Hepatocyte (in vitro differentiated cells): Measurements from ENCODE around the gene PPME1. TPM values are rescaled to one million over a fixed set of nuclear protein-coding genes. Genes with fewer than 3 reads are reported as not detected.
"Not testable (repeated sequence)": the region's sequence is repeated elsewhere in the genome, so short reads cannot be mapped to it uniquely, and the experiment has no call there.

Experiments
- DNase-seq: peaks from one replicate; pipeline ENCODE4 v3.0.0-alpha.2; 2016; ENCODE audit warnings: low spot score
- H2AFZ ChIP-seq: fragments of 200-600 bp; sonication (generic); 2 replicates; pipeline ENCODE4 v1.6.0; 2016; ENCODE audit warnings: antibody characterized with exemption, mild to moderate bottlenecking
- H3K27ac ChIP-seq: fragments of 200-600 bp; sonication (generic); 2 replicates; pipeline ENCODE4 v1.5.1; 2016; ENCODE audit warnings: mild to moderate bottlenecking
- H3K27me3 ChIP-seq: fragments of 200-600 bp; sonication (generic); 2 replicates; pipeline ENCODE4 v1.6.1; 2016
- H3K36me3 ChIP-seq: fragments of 200-600 bp; sonication (generic); replicated peaks from 2 replicates; pipeline ENCODE4 v1.5.1; 2016; ENCODE audit warnings: low read depth; ENCODE audit not compliant: insufficient read depth
- H3K4me1 ChIP-seq: fragments of 200-600 bp; sonication (generic); 2 replicates; pipeline ENCODE4 v1.5.1; 2016; ENCODE audit warnings: mild to moderate bottlenecking, moderate library complexity; ENCODE audit not compliant: insufficient read depth
- H3K4me2 ChIP-seq: fragments of 200-600 bp; sonication (generic); 2 replicates; pipeline ENCODE4 v1.6.0; 2016
- H3K4me3 ChIP-seq: fragments of 200-600 bp; sonication (generic); 2 replicates; pipeline ENCODE4 v1.5.1; 2016; ENCODE audit warnings: mild to moderate bottlenecking
- H3K79me2 ChIP-seq: fragments of 200-600 bp; sonication (generic); 2 replicates; pipeline ENCODE4 v1.6.0; 2017; ENCODE audit warnings: mild to moderate bottlenecking
- H3K9me2 ChIP-seq: fragments of 200-600 bp; sonication (generic); replicated peaks from 2 replicates; pipeline ENCODE4 v1.6.0; 2017; ENCODE audit warnings: mild to moderate bottlenecking; ENCODE audit not compliant: insufficient read depth
- H3K9me3 ChIP-seq: fragments of 200-600 bp; sonication (generic); 2 replicates; pipeline ENCODE4 v1.5.1; 2016; ENCODE audit warnings: low read depth, mild to moderate bottlenecking
- H4K20me1 ChIP-seq: fragments of 200-600 bp; sonication (generic); 2 replicates; pipeline ENCODE4 v1.6.0; 2016; ENCODE audit warnings: mild to moderate bottlenecking; ENCODE audit not compliant: insufficient read depth, poor library complexity, severe bottlenecking
- EZH2 ChIP-seq: fragments of 200-600 bp; sonication (generic); IDR thresholded peaks from 2 replicates; pipeline ENCODE4 v1.6.1; 2016; ENCODE audit warnings: antibody characterized with exemption, mild to moderate bottlenecking, borderline replicate concordance
- EZH2phosphoT487 ChIP-seq: fragments of 200-600 bp; sonication (generic); IDR thresholded peaks from one replicate; pipeline ENCODE4 v1.6.1; 2018; ENCODE audit warnings: antibody characterized with exemption, mild to moderate bottlenecking, low read depth, moderate library complexity; ENCODE audit not compliant: unreplicated experiment, severe bottlenecking
- WGBS: methylation state at CpG from one replicate; pipeline ENCODE4 v1.1.6; 2016; ENCODE audit warnings: low lambda C conversion rate; ENCODE audit errors: missing lambda C conversion rate; 5-methylcytosine and 5-hydroxymethylcytosine counted together
- polyA plus RNA-seq: library from polyadenylated mRNA; unstranded; fragments of >200 nt; fragmentation: Nextera tagmentation; extraction: Ambion mirVana; gene quantifications from 2 replicates; pipeline ENCODE4 v1.2.1, GENCODE V29; 2016
- total RNA-seq: library from RNA; depleted of rRNA; stranded (reverse); fragments of >200 nt; gene quantifications from 2 replicates; pipeline ENCODE4 v1.2.3, GENCODE V29; 2014
- TF ChIP-seq, protein P1 (sequence below): fragments of 200-600 bp; sonication (generic); IDR thresholded peaks from 2 replicates; pipeline ENCODE4 v1.5.1; 2016; ENCODE audit warnings: antibody characterized with exemption, mild to moderate bottlenecking; ENCODE audit not compliant: poor library complexity

Gene PPME1, protein sequence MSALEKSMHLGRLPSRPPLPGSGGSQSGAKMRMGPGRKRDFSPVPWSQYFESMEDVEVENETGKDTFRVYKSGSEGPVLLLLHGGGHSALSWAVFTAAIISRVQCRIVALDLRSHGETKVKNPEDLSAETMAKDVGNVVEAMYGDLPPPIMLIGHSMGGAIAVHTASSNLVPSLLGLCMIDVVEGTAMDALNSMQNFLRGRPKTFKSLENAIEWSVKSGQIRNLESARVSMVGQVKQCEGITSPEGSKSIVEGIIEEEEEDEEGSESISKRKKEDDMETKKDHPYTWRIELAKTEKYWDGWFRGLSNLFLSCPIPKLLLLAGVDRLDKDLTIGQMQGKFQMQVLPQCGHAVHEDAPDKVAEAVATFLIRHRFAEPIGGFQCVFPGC
- total RNA-seq = 25.2 and 30.1 TPM in 2 replicates
- 42.2 and 45.7 TPM in 2 replicates for polyA plus RNA-seq

DNA sequence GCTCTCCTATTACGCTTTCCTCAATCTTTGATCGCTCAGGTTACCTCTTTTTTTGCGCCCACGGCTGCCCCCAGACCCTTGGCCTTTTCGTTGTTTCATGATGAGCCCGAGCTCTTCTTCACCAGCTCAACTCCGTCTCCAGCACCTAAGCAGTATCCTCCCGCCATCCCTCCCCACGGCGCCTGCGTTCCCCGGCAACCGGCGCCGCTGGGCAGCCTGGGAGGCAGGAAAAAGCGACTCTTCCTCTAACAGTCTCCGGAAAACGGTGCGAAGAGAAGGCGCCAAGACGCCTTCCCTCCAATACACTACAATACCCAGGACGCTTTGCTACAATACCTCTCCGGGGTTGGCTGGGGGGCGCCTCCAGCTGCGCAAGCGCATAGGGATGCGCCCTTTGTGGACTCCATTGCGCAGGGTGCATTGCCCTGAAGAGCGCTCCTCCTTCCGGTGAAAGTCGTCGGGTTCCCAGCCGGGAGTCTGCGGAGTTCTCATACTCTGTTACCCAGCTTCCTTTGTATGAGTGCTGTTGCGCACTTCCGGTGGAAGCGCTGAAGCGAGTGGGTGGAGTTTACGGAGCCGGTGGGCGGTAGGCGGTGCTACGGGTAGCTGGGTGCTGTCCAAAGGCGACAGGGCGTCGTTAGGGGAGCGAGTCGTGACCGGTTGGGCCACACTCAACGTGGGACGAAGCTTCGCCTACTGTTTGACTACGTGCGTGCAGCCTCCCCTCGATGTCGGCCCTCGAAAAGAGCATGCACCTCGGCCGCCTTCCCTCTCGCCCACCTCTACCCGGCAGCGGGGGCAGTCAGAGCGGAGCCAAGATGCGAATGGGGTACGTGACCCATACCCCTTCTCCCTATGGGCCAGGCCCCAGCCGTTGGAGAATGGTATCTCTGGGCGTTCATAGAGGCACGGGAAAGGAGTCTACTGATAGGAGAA, at the start of gene PPME1, which contains the start of gene C2CD3:
Gene PPME1 (plus strand): TSS at position 596 of the 936 bp plus-strand sequence. CDS start 133 bp downstream, at position 729.
Gene C2CD3 (minus strand): TSS at position 309 of the 936 bp plus-strand sequence. CDS start 210 bp downstream, at position 99.
- TF ChIP-seq, protein P1, sequence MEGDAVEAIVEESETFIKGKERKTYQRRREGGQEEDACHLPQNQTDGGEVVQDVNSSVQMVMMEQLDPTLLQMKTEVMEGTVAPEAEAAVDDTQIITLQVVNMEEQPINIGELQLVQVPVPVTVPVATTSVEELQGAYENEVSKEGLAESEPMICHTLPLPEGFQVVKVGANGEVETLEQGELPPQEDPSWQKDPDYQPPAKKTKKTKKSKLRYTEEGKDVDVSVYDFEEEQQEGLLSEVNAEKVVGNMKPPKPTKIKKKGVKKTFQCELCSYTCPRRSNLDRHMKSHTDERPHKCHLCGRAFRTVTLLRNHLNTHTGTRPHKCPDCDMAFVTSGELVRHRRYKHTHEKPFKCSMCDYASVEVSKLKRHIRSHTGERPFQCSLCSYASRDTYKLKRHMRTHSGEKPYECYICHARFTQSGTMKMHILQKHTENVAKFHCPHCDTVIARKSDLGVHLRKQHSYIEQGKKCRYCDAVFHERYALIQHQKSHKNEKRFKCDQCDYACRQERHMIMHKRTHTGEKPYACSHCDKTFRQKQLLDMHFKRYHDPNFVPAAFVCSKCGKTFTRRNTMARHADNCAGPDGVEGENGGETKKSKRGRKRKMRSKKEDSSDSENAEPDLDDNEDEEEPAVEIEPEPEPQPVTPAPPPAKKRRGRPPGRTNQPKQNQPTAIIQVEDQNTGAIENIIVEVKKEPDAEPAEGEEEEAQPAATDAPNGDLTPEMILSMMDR = peak; percentile 24
- no peak for TF ChIP-seq EZH2phosphoT487
- no peak for TF ChIP-seq EZH2
- Histone ChIP-seq H2AFZ (peak within 1 kb of the TSS; percentile 88), H3K9me2 (no peaks in the 10 kb centered on the region), H3K9me3 (no peaks in the 10 kb centered on the region), H3K27me3 (no peaks in the 10 kb centered on the region), H3K4me1 (peaks cover 21% of the 10 kb centered on the region), H3K36me3 (no peaks in the 10 kb centered on the region), H3K79me2 (peaks cover 65% of the 10 kb centered on the region), H3K4me2 (peak within 1 kb of the TSS; percentile 88), H3K27ac (peak within 1 kb of the TSS; percentile 87), H4K20me1 (no peaks in the 10 kb centered on the region), H3K4me3 (peak within 1 kb of the TSS; percentile 51)
- 1% methylated on average over 66 of the region's 68 CpGs for WGBS
- DNase-seq = peak; percentile 99

DNA sequence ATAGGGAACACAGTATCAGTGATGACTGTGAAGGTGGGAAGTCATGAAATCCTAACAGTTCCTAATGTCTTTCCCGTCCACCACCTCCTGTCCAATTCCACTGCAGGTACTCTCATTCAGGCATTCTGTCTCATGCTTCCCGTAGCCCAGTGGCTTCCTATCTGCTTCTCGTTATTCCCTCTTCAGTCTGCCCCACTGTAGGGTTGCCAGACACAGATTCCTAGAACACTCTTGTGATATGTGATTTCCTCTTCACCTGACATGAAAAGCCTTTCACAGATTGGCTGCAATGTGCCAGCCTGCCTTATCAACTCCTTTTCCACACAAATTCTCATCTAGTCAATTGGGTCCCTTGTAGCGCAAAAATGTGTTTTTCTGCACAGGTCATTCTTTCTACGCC, 49.3 kb upstream of the PPME1 start:
- Histone ChIP-seq H3K4me1 (no peaks in the 10 kb centered on the region), H3K9me2 (no peaks in the 10 kb centered on the region), H4K20me1 (no peaks in the 10 kb centered on the region), H3K79me2 (no peaks in the 10 kb centered on the region), H3K27ac (no peak overlapping the region), H3K4me3 (no peak overlapping the region), H3K36me3 (no peaks in the 10 kb centered on the region), H3K9me3 (no peaks in the 10 kb centered on the region), H3K4me2 (no peak overlapping the region), H3K27me3 (no peaks in the 10 kb centered on the region), H2AFZ (no peak overlapping the region)
- TF ChIP-seq EZH2 (no peak), EZH2phosphoT487 (no peak)
- TF ChIP-seq, protein P1 = no peak
- 88% methylated on average over 5 of the region's 5 CpGs for WGBS
- DNase-seq = no peak

DNA sequence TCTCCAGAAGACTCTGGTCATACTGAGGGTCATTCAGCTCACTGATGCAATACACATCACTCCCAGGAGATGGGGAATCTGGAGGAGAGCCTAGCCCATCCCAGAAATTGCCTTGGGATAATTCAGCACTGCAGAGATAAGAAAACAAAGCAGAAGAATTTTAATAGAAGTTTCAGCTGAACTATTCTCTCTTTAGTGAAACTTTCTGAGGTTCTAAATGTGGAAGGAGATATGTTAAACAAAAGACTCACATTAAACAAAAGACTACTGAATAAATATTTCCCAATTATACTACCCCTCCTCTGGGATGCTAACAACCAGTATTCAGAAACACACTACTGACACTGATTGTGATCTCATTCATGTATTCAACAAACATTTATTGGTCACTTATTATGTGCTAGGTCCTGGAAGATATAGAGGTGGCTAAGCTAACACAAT, 48.1 kb upstream of the PPME1 start:
- Histone ChIP-seq H3K9me3 (no peaks in the 10 kb centered on the region), H3K36me3 (no peaks in the 10 kb centered on the region), H4K20me1 (no peaks in the 10 kb centered on the region), H3K79me2 (no peaks in the 10 kb centered on the region), H2AFZ (no peak overlapping the region), H3K4me2 (no peak overlapping the region), H3K27me3 (no peaks in the 10 kb centered on the region), H3K4me3 (no peak overlapping the region), H3K27ac (no peak overlapping the region), H3K4me1 (no peaks in the 10 kb centered on the region), H3K9me2 (no peaks in the 10 kb centered on the region)
- DNase-seq = no peak
- TF ChIP-seq, protein P1 = no peak
- TF ChIP-seq EZH2phosphoT487 (no peak), EZH2 (no peak)

DNA sequence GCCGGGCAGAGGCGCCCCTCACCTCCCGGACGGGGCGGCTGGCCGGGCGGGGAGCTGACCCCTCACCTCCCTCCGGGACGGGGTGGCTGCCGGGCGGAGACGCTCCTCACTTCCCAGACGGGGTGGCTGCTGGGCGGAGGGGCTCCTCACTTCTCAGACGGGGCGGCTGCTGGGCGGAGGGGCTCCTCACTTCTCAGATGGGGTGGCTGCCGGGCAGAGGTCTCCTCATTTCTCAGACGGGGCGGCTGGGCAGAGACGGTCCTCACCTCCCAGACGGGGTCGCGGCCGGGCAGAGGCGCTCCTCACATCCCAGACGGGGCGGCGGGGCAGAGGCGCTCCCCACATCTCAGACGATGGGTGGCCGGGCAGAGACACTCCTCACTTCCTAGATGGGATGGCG, 42.0 kb upstream of the PPME1 start:
- WGBS = 84% methylated on average over 6 of the region's 33 CpGs
- DNase-seq, H3K4me3 ChIP-seq, H3K4me1 ChIP-seq, H4K20me1 ChIP-seq, H2AFZ ChIP-seq, H3K4me2 ChIP-seq, H3K79me2 ChIP-seq, H3K27me3 ChIP-seq, H3K9me3 ChIP-seq, H3K27ac ChIP-seq, H3K9me2 ChIP-seq, H3K36me3 ChIP-seq: not testable (repeated sequence)
